Measurements from ENCODE around the gene MED13L.

- TF ChIP-seq CTCF (IDR thresholded peaks at IDR 0.05): no peak
- no peak for TF ChIP-seq FOXP4 (CRISPR knock-in tag; IDR thresholded peaks at IDR 0.05)
- no peak for TF ChIP-seq JUN (CRISPR knock-in tag; IDR thresholded peaks at IDR 0.05)
- TF ChIP-seq ETV6 (CRISPR knock-in tag; IDR thresholded peaks at IDR 0.05): no peak
- no peak for TF ChIP-seq ZBTB21 (CRISPR knock-in tag; IDR thresholded peaks at IDR 0.05; ENCODE audit: borderline replicate concordance)
- no peak for TF ChIP-seq MAX (CRISPR knock-in tag; IDR thresholded peaks at IDR 0.05)
- TF ChIP-seq TEAD1 (CRISPR knock-in tag; IDR thresholded peaks at IDR 0.05): no peak
- TF ChIP-seq ZNF232 (CRISPR knock-in tag; IDR thresholded peaks at IDR 0.05): no peak
- TF ChIP-seq USF2 (CRISPR knock-in tag; IDR thresholded peaks at IDR 0.05): no peak
- no peak for TF ChIP-seq ATF6 (CRISPR knock-in tag; IDR thresholded peaks at IDR 0.05)
- TF ChIP-seq RELA (CRISPR knock-in tag; IDR thresholded peaks at IDR 0.05; ENCODE audit: borderline replicate concordance): no peak
Measured at GRCh38 chr12:116048879-116049278, 228.6 kb downstream of the MED13L start.

Data from WTC11 (cell line).